ENCODE data around the gene CRIM1.

The CRIM1 gene

GRCh38 chr2:36425608-36426355 lies 70.2 kb downstream of the CRIM1 start:
- no peak for DNase-seq (ENCODE audit: low spot score)

GRCh38 chr2:36427790-36428243 lies 72.2 kb downstream of the CRIM1 start:
- DNase-seq (ENCODE audit: low spot score), result peak; percentile 30

- no peak for DNase-seq (ENCODE audit: low spot score)
Observed at GRCh38 chr2:36430549-36430948, 75.0 kb downstream of the CRIM1 start.

GRCh38 chr2:36432479-36432878 lies 76.9 kb downstream of the CRIM1 start:
- DNase-seq (ENCODE audit: low spot score), result no peak

- DNase-seq (ENCODE audit: low spot score), result no peak
Observed at GRCh38 chr2:36433311-36434217, 78.0 kb downstream of the CRIM1 start.

- DNase-seq (ENCODE audit: low spot score), result no peak
Observed at GRCh38 chr2:36438449-36438977, 82.9 kb downstream of the CRIM1 start.

- no peak for DNase-seq (ENCODE audit: low spot score)
Observed at GRCh38 chr2:36439084-36439483, 83.5 kb downstream of the CRIM1 start.

GRCh38 chr2:36441065-36441625 lies 85.6 kb downstream of the CRIM1 start:
- no peak for DNase-seq (ENCODE audit: low spot score)

- DNase-seq (ENCODE audit: low spot score), result no peak
Observed at GRCh38 chr2:36441816-36442215, 86.2 kb downstream of the CRIM1 start.

- DNase-seq (ENCODE audit: low spot score), result no peak
Observed at GRCh38 chr2:36444216-36444936, 88.8 kb downstream of the CRIM1 start.

GRCh38 chr2:36445185-36445866 lies 89.7 kb downstream of the CRIM1 start:
- no peak for DNase-seq (ENCODE audit: low spot score)

- DNase-seq (ENCODE audit: low spot score), result no peak
Observed at GRCh38 chr2:36446294-36446693, 90.7 kb downstream of the CRIM1 start.

GRCh38 chr2:36449213-36449612 lies 93.6 kb downstream of the CRIM1 start:
- no peak for DNase-seq (ENCODE audit: low spot score)

GRCh38 chr2:36449943-36450392 lies 94.4 kb downstream of the CRIM1 start:
- no peak for DNase-seq (ENCODE audit: low spot score)

GRCh38 chr2:36450466-36451196 lies 95.1 kb downstream of the CRIM1 start:
- DNase-seq (ENCODE audit: low spot score), result no peak

- no peak for DNase-seq (ENCODE audit: low spot score)
Observed at GRCh38 chr2:36451512-36451911, 95.9 kb downstream of the CRIM1 start.

GRCh38 chr2:36452260-36452659 lies 96.7 kb downstream of the CRIM1 start:
- DNase-seq (ENCODE audit: low spot score), result no peak

GRCh38 chr2:36453652-36454051 lies 98.1 kb downstream of the CRIM1 start:
- no peak for DNase-seq (ENCODE audit: low spot score)

- no peak for DNase-seq (ENCODE audit: low spot score)
Observed at GRCh38 chr2:36455011-36455410, 99.4 kb downstream of the CRIM1 start.

GRCh38 chr2:36455788-36456187 lies 100.2 kb downstream of the CRIM1 start:
- no peak for DNase-seq (ENCODE audit: low spot score)
